GM18519 (cell line): ENCODE data around the gene ATRN.
"Not testable (repeated sequence)": the region's sequence is repeated elsewhere in the genome, so short reads cannot be mapped to it uniquely, and the experiment has no call there.

ENCODE experiments used
- ATAC-seq: cut with Tn5 transposase; IDR thresholded peaks from one replicate; pipeline ENCODE4 v1.9.1; 2021; ENCODE audit warnings: mild to moderate bottlenecking, moderate library complexity; ENCODE audit not compliant: unreplicated experiment, low FRiP score

The ATRN gene

GRCh38 chr20:3615171-3615840 lies 144.5 kb downstream of the ATRN start:
- not testable (repeated sequence) for ATAC-seq

GRCh38 chr20:3616250-3616649 lies 145.4 kb downstream of the ATRN start:
- no peak for ATAC-seq

GRCh38 chr20:3621111-3621510 lies 150.3 kb downstream of the ATRN start:
- no peak for ATAC-seq

GRCh38 chr20:3622406-3622805 lies 151.6 kb downstream of the ATRN start:
- ATAC-seq, result no peak

GRCh38 chr20:3627476-3627875 lies 156.7 kb downstream of the ATRN start:
- no peak for ATAC-seq

GRCh38 chr20:3628502-3629314 lies 157.9 kb downstream of the ATRN start:
- no peak for ATAC-seq

GRCh38 chr20:3629893-3630292 lies 159.1 kb downstream of the ATRN start:
- no peak for ATAC-seq

- no peak for ATAC-seq
These were observed 159.6 kb downstream of the ATRN start for GRCh38 chr20:3630429-3630828.

- ATAC-seq, result no peak
These were observed 160.7 kb downstream of the ATRN start for GRCh38 chr20:3631534-3631933.

GRCh38 chr20:3632311-3633004 lies 161.6 kb downstream of the ATRN start:
- no peak for ATAC-seq

- ATAC-seq, result no peak
These were observed 163.2 kb downstream of the ATRN start for GRCh38 chr20:3633913-3634478.

GRCh38 chr20:3635346-3635745 lies 164.5 kb downstream of the ATRN start:
- no peak for ATAC-seq

- no peak for ATAC-seq
These were observed 169.4 kb downstream of the ATRN start for GRCh38 chr20:3640259-3640658.

GRCh38 chr20:3645309-3646066 lies 174.7 kb downstream of the ATRN start:
- no peak for ATAC-seq

- no peak for ATAC-seq
These were observed 175.2 kb downstream of the ATRN start for GRCh38 chr20:3646067-3646440.

GRCh38 chr20:3646651-3647050 lies 175.8 kb downstream of the ATRN start:
- no peak for ATAC-seq

- ATAC-seq, result no peak
These were observed 176.7 kb downstream of the ATRN start for GRCh38 chr20:3647473-3647872.

- ATAC-seq, result no peak
These were observed 178.1 kb downstream of the ATRN start for GRCh38 chr20:3648951-3649350.

GRCh38 chr20:3651204-3651962 lies 180.6 kb downstream of the ATRN start:
- no peak for ATAC-seq

GRCh38 chr20:3652221-3652620 lies 181.4 kb downstream of the ATRN start:
- no peak for ATAC-seq
